Measurements from ENCODE around the gene ALAS1. TPM values are rescaled to one million over a fixed set of nuclear protein-coding genes. Genes with fewer than 3 reads are reported as not detected.
A peak's percentile ranks its signal among the peaks of the same experiment; 100 is the strongest.

Gene ALAS1
- total RNA-seq, 4 donors from 2014 or later, result 30.0 to 50.8 (median 35.8) TPM

DNA sequence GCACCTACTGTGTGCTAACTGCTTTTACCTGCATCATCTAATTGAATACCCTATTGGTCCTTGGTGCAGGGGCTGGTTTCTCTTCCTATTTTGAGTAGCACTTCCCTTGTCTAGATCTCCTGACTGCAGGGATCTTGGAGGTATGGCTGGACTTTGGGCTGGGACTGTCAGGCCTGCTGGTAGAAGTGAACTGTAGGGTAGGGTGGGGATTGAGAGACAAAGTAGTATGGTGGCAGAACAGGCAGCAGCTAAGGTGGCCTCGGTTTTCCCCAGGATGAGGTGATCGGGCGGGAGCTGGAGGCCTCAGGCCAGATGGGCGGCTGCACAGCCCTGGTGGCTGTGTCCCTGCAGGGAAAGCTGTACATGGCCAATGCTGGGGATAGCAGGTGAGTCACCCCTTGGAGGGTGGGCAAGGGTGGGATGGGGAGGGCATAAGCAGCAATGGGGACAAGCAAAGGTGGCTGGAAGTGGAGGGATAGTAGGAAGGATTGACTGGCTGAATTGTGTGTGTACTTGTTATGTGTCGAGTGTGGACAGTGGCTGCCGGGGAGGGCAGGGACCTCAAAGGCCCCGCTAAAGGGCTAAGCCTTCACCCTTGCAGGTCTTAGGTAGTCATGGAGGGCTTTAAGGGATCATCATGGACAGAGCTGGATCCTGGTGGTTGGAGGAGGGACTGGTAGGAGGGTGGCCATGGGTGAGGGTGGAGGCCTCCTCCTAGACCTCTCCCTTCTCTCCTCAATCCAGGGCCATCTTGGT is 49.6 kb downstream of the ALAS1 start:
- TF ChIP-seq, protein P1, sequence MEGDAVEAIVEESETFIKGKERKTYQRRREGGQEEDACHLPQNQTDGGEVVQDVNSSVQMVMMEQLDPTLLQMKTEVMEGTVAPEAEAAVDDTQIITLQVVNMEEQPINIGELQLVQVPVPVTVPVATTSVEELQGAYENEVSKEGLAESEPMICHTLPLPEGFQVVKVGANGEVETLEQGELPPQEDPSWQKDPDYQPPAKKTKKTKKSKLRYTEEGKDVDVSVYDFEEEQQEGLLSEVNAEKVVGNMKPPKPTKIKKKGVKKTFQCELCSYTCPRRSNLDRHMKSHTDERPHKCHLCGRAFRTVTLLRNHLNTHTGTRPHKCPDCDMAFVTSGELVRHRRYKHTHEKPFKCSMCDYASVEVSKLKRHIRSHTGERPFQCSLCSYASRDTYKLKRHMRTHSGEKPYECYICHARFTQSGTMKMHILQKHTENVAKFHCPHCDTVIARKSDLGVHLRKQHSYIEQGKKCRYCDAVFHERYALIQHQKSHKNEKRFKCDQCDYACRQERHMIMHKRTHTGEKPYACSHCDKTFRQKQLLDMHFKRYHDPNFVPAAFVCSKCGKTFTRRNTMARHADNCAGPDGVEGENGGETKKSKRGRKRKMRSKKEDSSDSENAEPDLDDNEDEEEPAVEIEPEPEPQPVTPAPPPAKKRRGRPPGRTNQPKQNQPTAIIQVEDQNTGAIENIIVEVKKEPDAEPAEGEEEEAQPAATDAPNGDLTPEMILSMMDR (IDR thresholded peaks at IDR 0.05), result no peak
- TF ChIP-seq POLR2AphosphoS5 (IDR thresholded peaks at IDR 0.05), result no peak
- no peak for TF ChIP-seq EP300 (IDR thresholded peaks at IDR 0.05)
- TF ChIP-seq POLR2A (IDR thresholded peaks at IDR 0.05), result no peak
- no peak for ATAC-seq
- H3K36me3 ChIP-seq, result peaks cover 0 to 49% of the 10 kb centered on the region in 2 donors
- WGBS, 2 donors (ENCODE audit: low coverage in 1 of 2), result 96% methylated on average over 4 of the region's 7 CpGs; no CpG with 5 or more reads in 1 of the 2 donors
- H3K27me3 ChIP-seq, result no peaks in the 10 kb centered on the region
- H3K4me1 ChIP-seq, result peaks cover 0 to 40% (median 4%) of the 10 kb centered on the region in 3 donors
- peak overlapping the region in 3 of 4 donors; percentile 87 to 96 (median 92) for H3K27ac ChIP-seq
- H3K9me3 ChIP-seq, result no peaks in the 10 kb centered on the region
- peak overlapping the region in 1 of 2 donors; percentile 66 for H3K4me3 ChIP-seq

DNA sequence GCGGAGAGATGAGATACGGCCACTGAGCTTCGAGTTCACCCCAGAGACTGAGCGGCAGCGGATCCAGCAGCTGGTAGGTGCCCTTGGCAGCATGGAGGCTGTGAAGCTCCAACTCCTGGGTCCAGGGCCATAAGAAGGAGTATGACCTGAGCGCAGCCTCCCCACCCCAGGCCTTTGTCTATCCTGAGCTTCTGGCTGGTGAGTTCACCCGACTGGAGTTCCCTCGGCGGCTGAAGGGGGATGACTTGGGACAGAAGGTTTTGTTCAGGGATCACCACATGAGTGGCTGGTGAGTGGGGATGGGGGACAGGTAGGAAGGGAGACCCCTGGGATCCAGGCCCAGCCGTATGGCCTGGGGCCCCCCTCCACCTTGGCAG is 50.2 kb downstream of the ALAS1 start:
- 40 to 100% methylated on average over 1 of the region's 10 CpGs for WGBS, 2 donors (ENCODE audit: low coverage in 1 of 2)
- Histone ChIP-seq H3K27ac (peak overlapping the region in 3 of 4 donors; percentile 16 to 23 (median 23)), H3K9me3 (no peaks in the 10 kb centered on the region)

DNA sequence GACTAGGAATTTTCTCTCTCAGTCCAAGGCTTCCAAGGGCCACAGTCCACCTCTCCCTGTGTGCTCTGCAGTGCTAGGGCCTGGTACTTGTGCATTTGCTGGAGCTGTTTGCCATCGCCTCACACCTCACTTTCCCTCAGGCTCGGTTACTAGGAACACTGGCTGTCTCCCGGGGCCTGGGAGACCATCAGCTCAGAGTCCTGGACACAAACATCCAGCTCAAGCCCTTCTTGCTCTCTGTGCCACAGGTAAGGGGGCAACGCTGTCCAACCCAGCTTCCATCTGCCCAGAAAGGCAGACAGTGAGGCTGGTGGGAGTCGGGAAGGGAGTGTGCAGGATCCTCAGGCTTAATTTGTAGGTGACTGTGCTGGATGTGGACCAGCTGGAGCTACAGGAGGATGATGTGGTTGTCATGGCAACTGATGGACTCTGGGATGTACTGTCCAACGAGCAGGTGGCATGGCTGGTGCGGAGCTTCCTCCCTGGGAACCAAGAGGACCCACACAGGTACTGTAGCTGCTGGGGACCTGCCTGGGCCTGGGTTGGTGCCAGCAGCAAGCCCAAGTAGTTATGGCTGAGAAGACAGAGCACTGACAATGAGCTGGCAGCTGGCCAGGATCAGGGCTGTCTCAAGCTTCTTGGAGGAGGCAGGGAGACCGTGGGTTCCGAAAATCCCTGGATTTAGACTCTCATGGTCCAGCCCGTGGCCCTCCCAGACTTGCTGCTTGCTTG is 51.0 kb downstream of the ALAS1 start:
- peaks cover 0 to 45% (median 4%) of the 10 kb centered on the region in 3 donors for H3K4me1 ChIP-seq
- no peak for ATAC-seq
- no peak for TF ChIP-seq EP300 (IDR thresholded peaks at IDR 0.05)
- TF ChIP-seq POLR2A (IDR thresholded peaks at IDR 0.05), result no peak
- no peak for TF ChIP-seq POLR2AphosphoS5 (IDR thresholded peaks at IDR 0.05)
- TF ChIP-seq, protein P1 (IDR thresholded peaks at IDR 0.05), result no peak
- H3K36me3 ChIP-seq, result peaks cover 0 to 63% of the 10 kb centered on the region in 2 donors
- 45 to 49% methylated on average over 5 to 7 of the region's 10 CpGs for WGBS, 2 donors (ENCODE audit: low coverage in 1 of 2)
- H3K27me3 ChIP-seq, result no peaks in the 10 kb centered on the region
- no peaks in the 10 kb centered on the region for H3K9me3 ChIP-seq
- no peak overlapping the region for H3K4me3 ChIP-seq
- peak overlapping the region in 3 of 4 donors; percentile 16 to 26 (median 23) for H3K27ac ChIP-seq

More for the DNA sequence above, 50.2 kb downstream of the ALAS1 start:
- Histone ChIP-seq H3K4me1 (peaks cover 0 to 41% (median 4%) of the 10 kb centered on the region in 3 donors), H3K4me3 (no peak overlapping the region), H3K27me3 (no peaks in the 10 kb centered on the region), H3K36me3 (peaks cover 0 to 55% of the 10 kb centered on the region in 2 donors)
- ATAC-seq, result no peak
- TF ChIP-seq, protein P1 (IDR thresholded peaks at IDR 0.05), result no peak
- no peak for TF ChIP-seq POLR2AphosphoS5 (IDR thresholded peaks at IDR 0.05)
- no peak for TF ChIP-seq EP300 (IDR thresholded peaks at IDR 0.05)
- TF ChIP-seq POLR2A (IDR thresholded peaks at IDR 0.05), result no peak

- no peak overlapping the region for H3K4me3 ChIP-seq
- WGBS, 2 donors (ENCODE audit: low coverage in 1 of 2), result 80% methylated on average over 1 of the region's 6 CpGs; no CpG with 5 or more reads in 1 of the 2 donors
- peak overlapping the region in 2 of 4 donors; percentile 1 to 26 for H3K27ac ChIP-seq
- no peaks in the 10 kb centered on the region for H3K27me3 ChIP-seq
- no peaks in the 10 kb centered on the region for H3K9me3 ChIP-seq
- peaks cover 0 to 70% of the 10 kb centered on the region in 2 donors for H3K36me3 ChIP-seq
- TF ChIP-seq POLR2AphosphoS5 (IDR thresholded peaks at IDR 0.05), result no peak
- peaks cover 0 to 42% (median 4%) of the 10 kb centered on the region in 3 donors for H3K4me1 ChIP-seq
- no peak for ATAC-seq
Measured at GRCh38 chr3:52249683-52250082, 51.7 kb downstream of the ALAS1 start.

- H3K27me3 ChIP-seq, result no peaks in the 10 kb centered on the region
- H3K4me3 ChIP-seq, result no peak overlapping the region
- peaks cover 0 to 39% (median under 1%) of the 10 kb centered on the region in 3 donors for H3K4me1 ChIP-seq
- no peaks in the 10 kb centered on the region for H3K9me3 ChIP-seq
- peaks cover 0 to 74% of the 10 kb centered on the region in 2 donors for H3K36me3 ChIP-seq
- 60% methylated on average over 1 of the region's 1 CpG; no CpG with 5 or more reads in 1 of the 2 donors for WGBS, 2 donors (ENCODE audit: low coverage in 1 of 2)
- no peak for ATAC-seq
- H3K27ac ChIP-seq, result no peak overlapping the region
- TF ChIP-seq, protein P1 (IDR thresholded peaks at IDR 0.05), result no peak
- TF ChIP-seq POLR2AphosphoS5 (IDR thresholded peaks at IDR 0.05) (no peak), EP300 (IDR thresholded peaks at IDR 0.05) (no peak), POLR2A (IDR thresholded peaks at IDR 0.05) (no peak)
Measured at GRCh38 chr3:52250122-52250521, 52.2 kb downstream of the ALAS1 start.

Measured in gastroesophageal sphincter (tissue), 4 donors.